Aorta (tissue), 5 donors: Measurements from ENCODE around the gene TPSD1. TPM values are rescaled to one million over a fixed set of nuclear protein-coding genes. Genes with fewer than 3 reads are reported as not detected.
"Not testable (repeated sequence)": the region's sequence is repeated elsewhere in the genome, so short reads cannot be mapped to it uniquely, and the experiment has no call there.

ENCODE experiments used
- ATAC-seq: fragments of 200-7000 bp; cut with Tn5 transposase; one replicate; pipeline ENCODE4 v1.9.1; 2022; ENCODE audit warnings: moderate library complexity; ENCODE audit not compliant: low FRiP score
- DNase-seq, 2 donors: peaks; one replicate each; pipeline ENCODE4 v3.0.0-alpha.2; 2020
- H3K27ac ChIP-seq, 2 donors: one replicate each; pipeline ENCODE4 v1.5.1; 2013; ENCODE audit warnings: low read length in 2 of 2, mild to moderate bottlenecking in 2 of 2, moderate library complexity in 2 of 2, control low read depth in 1 of 2, inconsistent platforms in 1 of 2, low read depth in 1 of 2
- H3K27me3 ChIP-seq, 2 donors: one replicate each; pipeline ENCODE4 v1.6.1; 2013; ENCODE audit warnings: control low read depth in 1 of 2, low read length in 1 of 2, mild to moderate bottlenecking in 1 of 2, moderate library complexity in 1 of 2; ENCODE audit not compliant: insufficient read depth in 2 of 2, control insufficient read depth in 1 of 2
- H3K36me3 ChIP-seq, 2 donors: one replicate each; pipeline ENCODE4 v1.6.1; 2013; ENCODE audit warnings: control low read depth in 1 of 2, low read length in 1 of 2, mild to moderate bottlenecking in 1 of 2; ENCODE audit not compliant: insufficient read depth in 2 of 2, control insufficient read depth in 1 of 2
- H3K4me1 ChIP-seq, 2 donors: one replicate each; pipeline ENCODE4 v1.6.1; 2013; ENCODE audit warnings: low read length in 2 of 2, control low read depth in 1 of 2, mild to moderate bottlenecking in 1 of 2, moderate library complexity in 1 of 2; ENCODE audit not compliant: insufficient read depth in 2 of 2, control insufficient read depth in 1 of 2
- H3K4me3 ChIP-seq, 2 donors: one replicate each; pipeline ENCODE4 v1.5.1; 2013; ENCODE audit warnings: low read length in 2 of 2, control low read depth in 1 of 2, mild to moderate bottlenecking in 1 of 2
- H3K9me3 ChIP-seq: one replicate; pipeline ENCODE4 v1.6.1; 2013; ENCODE audit warnings: mild to moderate bottlenecking, low read length; ENCODE audit not compliant: control insufficient read depth
- WGBS, 2 donors: extraction: QIAGEN DNeasy Blood & Tissue Kit; methylation state at CpG; one replicate each; pipeline ENCODE4 v1.1.7; 2013; 5-methylcytosine and 5-hydroxymethylcytosine counted together
- intact Hi-C, 2 donors: fragments of 100-400 bp; cut with DNase I; formaldehyde crosslinking; loops; one replicate each; pipeline versions ENCODE4 v1.14.2 to v1.15.0; 2022
- polyA plus RNA-seq, 2 donors: library from polyadenylated mRNA; stranded (reverse); fragments of 200-250 nt; gene quantifications; one replicate each; pipeline ENCODE4 v1.2.3, GENCODE V29; 2013
- total RNA-seq, 2 donors: library from RNA; stranded (reverse); fragmentation: NEBNext Ultra II Directional; extraction: Animal tissue kit (Norgen Biotek cat#: 25700); gene quantifications; one replicate each; pipeline ENCODE4 v1.2.1, GENCODE V29; 2021
- donor health status: healthy with polysubstance abuse.
- donor health status: Bipolar disorder and iron deficiency.
- donor health status: DM: no; HTN: no; CAD: no.
- donor health status: DM: no; HTN: no; CAD: no.
- donor health status: DM: yes; HTN: yes; CAD: no.

TPSD1 gene
- total and polyA plus RNA-seq, 4 donors = 0.38 TPM; not detected in 3

DNA sequence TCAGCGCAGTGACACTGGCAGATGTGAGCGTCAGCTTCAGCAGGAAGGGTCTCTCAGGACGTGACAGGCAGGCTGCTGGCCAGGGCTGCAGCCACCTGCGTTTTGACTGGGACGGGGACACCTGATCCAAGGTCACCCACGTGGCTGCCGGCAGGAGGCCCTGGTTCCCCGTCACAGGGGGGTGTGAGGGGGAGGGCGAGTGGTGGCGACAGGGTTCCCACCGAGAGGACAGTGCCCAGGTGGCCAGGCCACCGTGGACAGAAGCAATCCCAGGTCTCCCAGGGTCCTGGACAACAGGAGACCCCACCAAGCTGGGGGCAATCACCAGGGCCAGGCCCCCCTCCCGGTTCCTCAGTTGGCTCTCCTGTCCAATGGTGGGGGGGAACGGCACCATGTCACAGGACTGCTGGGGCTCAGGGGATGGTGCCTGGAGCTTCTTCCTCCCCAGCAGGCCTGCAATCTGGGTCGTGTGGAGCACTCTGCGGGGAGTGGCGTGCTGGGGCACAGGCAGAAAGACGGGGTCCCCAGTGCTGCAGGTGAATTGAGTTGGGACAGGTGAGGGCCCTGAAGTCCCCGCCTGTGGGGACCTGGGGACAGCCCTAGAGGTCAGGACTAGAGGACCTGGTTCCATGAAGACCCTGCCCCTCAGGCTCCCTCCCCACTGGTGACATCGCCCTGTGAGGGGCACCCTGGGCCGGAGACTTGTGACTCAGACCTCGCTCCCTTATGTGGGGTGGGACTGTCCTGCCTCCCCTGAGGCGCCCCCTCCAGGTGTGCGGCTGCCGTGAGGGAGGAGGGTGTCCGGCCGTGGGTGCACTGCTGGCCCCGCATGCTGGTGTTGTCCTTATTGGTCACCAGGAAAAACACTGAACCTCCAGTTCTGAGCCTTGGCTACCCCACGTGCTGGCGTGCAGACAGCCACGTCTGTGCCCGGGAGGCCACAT, 11.7 kb upstream of the TPSD1 start:
- 71 to 73% methylated on average over 29 to 32 of the region's 32 CpGs for WGBS, 2 donors
- H3K4me3 ChIP-seq, intact Hi-C loops, ATAC-seq, H3K27ac ChIP-seq, DNase-seq, H3K4me1 ChIP-seq, H3K36me3 ChIP-seq, H3K27me3 ChIP-seq, H3K9me3 ChIP-seq: not testable (repeated sequence)

DNA sequence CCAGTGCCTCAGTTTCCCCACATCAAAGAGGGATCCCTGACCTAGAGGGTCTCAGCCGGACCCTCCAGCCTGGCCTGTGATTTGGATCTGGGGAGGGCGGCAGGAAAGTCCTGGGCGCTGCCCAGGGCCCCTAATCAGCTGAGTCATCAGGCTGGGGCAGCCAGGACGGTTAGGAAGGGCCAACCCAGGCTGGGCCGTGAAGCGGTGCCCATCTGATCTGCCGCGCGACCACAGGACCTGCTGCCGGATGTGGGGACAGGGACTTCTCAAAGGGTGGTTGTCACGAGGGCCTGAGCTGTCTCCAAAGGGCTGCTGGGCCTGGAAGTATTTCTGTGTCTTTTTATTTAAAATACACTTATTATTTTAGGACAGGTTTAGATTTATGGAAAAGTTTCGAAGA, 11.0 kb upstream of the TPSD1 start:
- Histone ChIP-seq H3K9me3 (no peaks in the 10 kb centered on the region), H3K27me3 (no peaks in the 10 kb centered on the region), H3K27ac (no peak overlapping the region), H3K4me3 (no peak overlapping the region), H3K4me1 (no peaks in the 10 kb centered on the region), H3K36me3 (no peaks in the 10 kb centered on the region)
- intact Hi-C loops = no loop called here
- DNase-seq (peak in 1 of 2 donors; percentile 68), ATAC-seq (no peak)
- 51 to 54% methylated on average over 12 of the region's 12 CpGs for WGBS, 2 donors

- 53 to 58% methylated on average over 22 of the region's 22 CpGs for WGBS, 2 donors
- H3K27me3 ChIP-seq = no peaks in the 10 kb centered on the region
- H3K27ac ChIP-seq = no peak overlapping the region
- DNase-seq = no peak
- H3K4me1 ChIP-seq = no peaks in the 10 kb centered on the region
- ATAC-seq = no peak
- H3K36me3 ChIP-seq = no peaks in the 10 kb centered on the region
- no peaks in the 10 kb centered on the region for H3K9me3 ChIP-seq
- H3K4me3 ChIP-seq = no peak overlapping the region
- intact Hi-C loops = no loop called here
Measured at GRCh38 chr16:1245452-1246020, 10.3 kb upstream of the TPSD1 start.

GRCh38 chr16:1247903-1248537, 7.8 kb upstream of the TPSD1 start:
- intact Hi-C loops, H3K4me1 ChIP-seq, DNase-seq, H3K27ac ChIP-seq, H3K27me3 ChIP-seq, H3K4me3 ChIP-seq, H3K9me3 ChIP-seq, H3K36me3 ChIP-seq, ATAC-seq: not testable (repeated sequence)
- WGBS, 2 donors = 81 to 82% methylated on average over 13 to 14 of the region's 14 CpGs

- H3K36me3 ChIP-seq, intact Hi-C loops: not testable (repeated sequence)
- WGBS, 2 donors = 70% methylated on average over 7 of the region's 43 CpGs; no CpG with 5 or more reads in 1 of the 2 donors
Measured at GRCh38 chr16:1249031-1249755, 6.7 kb upstream of the TPSD1 start.

GRCh38 chr16:1253701-1254364, 2.0 kb upstream of the TPSD1 start:
- H3K9me3 ChIP-seq, H3K4me1 ChIP-seq, ATAC-seq, intact Hi-C loops, H3K36me3 ChIP-seq, H3K27me3 ChIP-seq, DNase-seq, H3K4me3 ChIP-seq, H3K27ac ChIP-seq: not testable (repeated sequence)
- no CpG with 5 or more reads among the region's 47 CpGs for WGBS, 2 donors

More at GRCh38 chr16:1249031-1249755, 6.7 kb upstream of the TPSD1 start:
- not testable (repeated sequence) for H3K4me3 ChIP-seq, H3K27me3 ChIP-seq, H3K9me3 ChIP-seq, DNase-seq, H3K27ac ChIP-seq, H3K4me1 ChIP-seq
- peak; percentile 63 for ATAC-seq

DNA sequence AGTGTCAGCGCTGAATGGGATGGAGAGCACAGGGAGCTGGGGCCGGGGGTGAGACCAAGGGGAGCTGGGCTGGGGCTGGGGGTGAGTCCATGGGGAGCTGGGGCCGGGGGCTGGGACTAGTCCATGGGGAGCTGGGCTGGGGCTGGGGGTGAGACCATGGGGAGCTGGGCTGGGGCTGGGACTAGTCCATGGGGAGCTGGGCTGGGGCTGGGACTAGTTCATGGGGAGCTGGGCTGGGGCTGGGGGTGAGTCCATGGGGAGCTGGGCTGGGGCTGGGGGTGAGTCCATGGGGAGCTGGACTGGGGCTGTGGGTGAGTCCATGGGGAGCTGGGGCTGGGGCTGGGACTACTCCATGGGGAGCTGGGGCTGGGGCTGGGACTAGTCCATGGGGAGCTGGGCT, 1.0 kb upstream of the TPSD1 start:
- 66 to 90% methylated on average over 2 to 3 of the region's 3 CpGs for WGBS, 2 donors
- H3K4me3 ChIP-seq, H3K27me3 ChIP-seq, intact Hi-C loops, ATAC-seq, H3K27ac ChIP-seq, H3K4me1 ChIP-seq, H3K36me3 ChIP-seq, DNase-seq, H3K9me3 ChIP-seq: not testable (repeated sequence)

DNA sequence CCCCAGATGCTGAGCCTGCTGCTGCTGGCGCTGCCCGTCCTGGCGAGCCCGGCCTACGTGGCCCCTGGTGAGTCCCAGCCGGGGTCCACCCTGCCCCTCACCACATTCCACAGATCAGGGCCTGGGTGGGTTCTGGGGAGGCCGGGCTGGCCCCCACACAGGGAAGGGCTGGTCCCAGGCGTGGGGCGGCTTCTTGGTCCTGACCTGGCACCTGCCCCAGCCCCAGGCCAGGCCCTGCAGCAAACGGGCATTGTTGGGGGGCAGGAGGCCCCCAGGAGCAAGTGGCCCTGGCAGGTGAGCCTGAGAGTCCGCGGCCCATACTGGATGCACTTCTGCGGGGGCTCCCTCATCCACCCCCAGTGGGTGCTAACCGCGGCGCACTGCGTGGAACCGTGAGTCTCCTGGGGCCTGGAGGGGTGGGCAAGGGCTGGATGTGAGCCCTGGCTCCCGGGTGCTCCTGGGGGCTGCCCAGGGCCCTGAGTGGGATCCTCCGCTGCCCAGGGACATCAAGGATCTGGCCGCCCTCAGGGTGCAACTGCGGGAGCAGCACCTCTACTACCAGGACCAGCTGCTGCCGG, 516 bp downstream of the TPSD1 start:
- 81 to 86% methylated on average over 22 to 23 of the region's 23 CpGs for WGBS, 2 donors
- H3K27me3 ChIP-seq = not testable (repeated sequence)

More for the DNA sequence above, 516 bp downstream of the TPSD1 start:
- H3K4me1 ChIP-seq, H3K4me3 ChIP-seq, DNase-seq, H3K27ac ChIP-seq, ATAC-seq, H3K9me3 ChIP-seq, intact Hi-C loops, H3K36me3 ChIP-seq: not testable (repeated sequence)
